ENCODE data around the gene PPP1R2. TPM values are rescaled to one million over a fixed set of nuclear protein-coding genes. Genes with fewer than 3 reads are reported as not detected.
A peak's percentile ranks its signal among the peaks of the same experiment; 100 is the strongest.

Gene PPP1R2
- total and polyA plus RNA-seq, 9 of the 15 experiments (the other 6 are each of a cell fraction or from before 2014, with no cell fraction given), result 9.4 to 115 (median 40.3) TPM

DNA sequence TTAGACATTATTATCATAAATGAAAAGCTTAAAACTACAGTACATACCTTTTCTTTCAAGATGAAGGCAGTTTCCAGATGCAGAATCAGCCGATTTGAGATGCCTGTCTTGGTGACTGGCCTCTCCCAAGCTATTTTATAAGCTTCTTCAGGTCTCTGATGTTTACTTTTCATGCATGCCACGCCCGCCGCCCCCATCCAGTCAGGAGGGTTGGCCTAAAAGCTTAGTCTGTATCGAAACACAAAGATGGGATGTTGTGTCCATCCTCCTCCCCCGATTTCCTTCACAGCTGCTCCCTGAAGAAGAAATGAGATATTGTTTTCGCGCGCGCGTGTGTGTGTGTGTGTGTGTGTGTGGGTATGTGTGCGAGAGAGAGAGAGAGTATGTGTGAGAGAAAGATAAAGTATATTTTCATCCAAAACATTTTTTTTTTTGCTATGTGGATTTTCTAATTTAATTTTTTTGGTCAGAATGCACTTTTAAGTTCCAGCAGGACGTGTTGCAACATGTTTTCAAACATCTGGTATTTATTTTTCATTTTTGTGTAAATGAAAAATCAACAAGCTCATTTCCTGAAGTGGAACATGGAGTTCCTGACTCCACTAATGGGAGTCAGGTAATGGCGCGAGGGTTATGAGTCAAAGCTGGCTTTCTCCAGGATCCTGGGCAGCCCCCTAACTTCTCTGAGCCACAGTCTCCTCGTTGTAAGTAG is 40.9 kb upstream of the PPP1R2 start, which contains the start of gene APOD (continued):
- TF ChIP-seq, protein P1, sequence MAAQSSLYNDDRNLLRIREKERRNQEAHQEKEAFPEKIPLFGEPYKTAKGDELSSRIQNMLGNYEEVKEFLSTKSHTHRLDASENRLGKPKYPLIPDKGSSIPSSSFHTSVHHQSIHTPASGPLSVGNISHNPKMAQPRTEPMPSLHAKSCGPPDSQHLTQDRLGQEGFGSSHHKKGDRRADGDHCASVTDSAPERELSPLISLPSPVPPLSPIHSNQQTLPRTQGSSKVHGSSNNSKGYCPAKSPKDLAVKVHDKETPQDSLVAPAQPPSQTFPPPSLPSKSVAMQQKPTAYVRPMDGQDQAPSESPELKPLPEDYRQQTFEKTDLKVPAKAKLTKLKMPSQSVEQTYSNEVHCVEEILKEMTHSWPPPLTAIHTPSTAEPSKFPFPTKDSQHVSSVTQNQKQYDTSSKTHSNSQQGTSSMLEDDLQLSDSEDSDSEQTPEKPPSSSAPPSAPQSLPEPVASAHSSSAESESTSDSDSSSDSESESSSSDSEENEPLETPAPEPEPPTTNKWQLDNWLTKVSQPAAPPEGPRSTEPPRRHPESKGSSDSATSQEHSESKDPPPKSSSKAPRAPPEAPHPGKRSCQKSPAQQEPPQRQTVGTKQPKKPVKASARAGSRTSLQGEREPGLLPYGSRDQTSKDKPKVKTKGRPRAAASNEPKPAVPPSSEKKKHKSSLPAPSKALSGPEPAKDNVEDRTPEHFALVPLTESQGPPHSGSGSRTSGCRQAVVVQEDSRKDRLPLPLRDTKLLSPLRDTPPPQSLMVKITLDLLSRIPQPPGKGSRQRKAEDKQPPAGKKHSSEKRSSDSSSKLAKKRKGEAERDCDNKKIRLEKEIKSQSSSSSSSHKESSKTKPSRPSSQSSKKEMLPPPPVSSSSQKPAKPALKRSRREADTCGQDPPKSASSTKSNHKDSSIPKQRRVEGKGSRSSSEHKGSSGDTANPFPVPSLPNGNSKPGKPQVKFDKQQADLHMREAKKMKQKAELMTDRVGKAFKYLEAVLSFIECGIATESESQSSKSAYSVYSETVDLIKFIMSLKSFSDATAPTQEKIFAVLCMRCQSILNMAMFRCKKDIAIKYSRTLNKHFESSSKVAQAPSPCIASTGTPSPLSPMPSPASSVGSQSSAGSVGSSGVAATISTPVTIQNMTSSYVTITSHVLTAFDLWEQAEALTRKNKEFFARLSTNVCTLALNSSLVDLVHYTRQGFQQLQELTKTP (IDR thresholded peaks at IDR 0.05; ENCODE audit: low read depth in 1 of 2, partially characterized antibody in 2 of 2), result peak in 1 of 2 experiments; percentile 20
- TF ChIP-seq, protein P2, sequence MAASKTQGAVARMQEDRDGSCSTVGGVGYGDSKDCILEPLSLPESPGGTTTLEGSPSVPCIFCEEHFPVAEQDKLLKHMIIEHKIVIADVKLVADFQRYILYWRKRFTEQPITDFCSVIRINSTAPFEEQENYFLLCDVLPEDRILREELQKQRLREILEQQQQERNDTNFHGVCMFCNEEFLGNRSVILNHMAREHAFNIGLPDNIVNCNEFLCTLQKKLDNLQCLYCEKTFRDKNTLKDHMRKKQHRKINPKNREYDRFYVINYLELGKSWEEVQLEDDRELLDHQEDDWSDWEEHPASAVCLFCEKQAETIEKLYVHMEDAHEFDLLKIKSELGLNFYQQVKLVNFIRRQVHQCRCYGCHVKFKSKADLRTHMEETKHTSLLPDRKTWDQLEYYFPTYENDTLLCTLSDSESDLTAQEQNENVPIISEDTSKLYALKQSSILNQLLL (CRISPR knock-in tag; IDR thresholded peaks at IDR 0.05; ENCODE audit: borderline replicate concordance), result no peak
- TF ChIP-seq CHD2 (IDR thresholded peaks at IDR 0.05; ENCODE audit: low read depth, low read length) (no peak), DPF2 (IDR thresholded peaks at IDR 0.05) (peak; percentile 68), ZNF589 (CRISPR knock-in tag; IDR thresholded peaks at IDR 0.05; ENCODE audit: low read depth) (0 out of 2 replicates have a peak, but pooled peaks have one; percentile 38), HDAC1 (IDR thresholded peaks at IDR 0.05) (peak in 1 of 2 experiments; percentile 27; a peak in 1 of 4 replicates), CTBP1 (IDR thresholded peaks at IDR 0.05; ENCODE audit: borderline replicate concordance) (peak; percentile 60; the same call in 1 of the 2 replicates), CCNT2 (IDR thresholded peaks at IDR 0.05; ENCODE audit: borderline replicate concordance, extremely low read depth, insufficient read length, low read depth, low read length) (no peak), FOXK2 (conservative IDR thresholded peaks at IDR 0.05 in 1 of 2, IDR thresholded peaks at IDR 0.05 in 1 of 2; ENCODE audit: low read depth in 2 of 2) (peak in 1 of 2 experiments; percentile 45; a peak in 1 of 4 replicates), NFIC (IDR thresholded peaks at IDR 0.05) (no peak), ZKSCAN1 (IDR thresholded peaks at IDR 0.05; ENCODE audit: low read depth, low read length) (no peak), YY1 (IDR thresholded peaks at IDR 0.05; ENCODE audit: borderline replicate concordance in 1 of 3, control insufficient read depth in 1 of 3, extremely low read depth in 1 of 3, insufficient read depth in 3 of 3, insufficient read length in 1 of 3, insufficient replicate concordance in 2 of 3, low read depth in 1 of 3, low read length in 2 of 3) (peak in 1 of 3 experiments; percentile 50)

All from K562 (cell line).